Gastroesophageal sphincter (tissue), 4 donors: ENCODE measurements around the gene PEMT. TPM values are rescaled to one million over a fixed set of nuclear protein-coding genes. Genes with fewer than 3 reads are reported as not detected.

ENCODE experiments used
- ATAC-seq: fragments of 150-250 bp; one replicate; pipeline ENCODE4 v1.9.1; 2016; ENCODE audit warnings: mild to moderate bottlenecking, moderate library complexity
- H3K27ac ChIP-seq, 4 donors: fragments of 200-600 bp; sonication (generic) in 3 of 4; 1 replicate in 3 of 4; 2 replicates in 1 of 4; pipeline ENCODE4 v1.5.1; 2016 to 2019
- H3K27me3 ChIP-seq: fragments of 200-600 bp; sonication (generic); one replicate; pipeline ENCODE4 v1.5.1; 2019
- H3K36me3 ChIP-seq, 2 donors: fragments of 200-600 bp; sonication (generic); one replicate each; pipeline ENCODE4 v1.5.1; 2019; ENCODE audit warnings: control low read depth in 1 of 2
- H3K4me1 ChIP-seq, 3 donors: fragments of 200-600 bp; sonication (generic); 1 replicate in 2 of 3; 2 replicates in 1 of 3; pipeline ENCODE4 v1.5.1; 2016 to 2019; ENCODE audit warnings: control low read depth in 2 of 3
- H3K4me3 ChIP-seq, 2 donors: fragments of 200-600 bp; sonication (generic); one replicate each; pipeline ENCODE4 v1.5.1; 2019; ENCODE audit warnings: mild to moderate bottlenecking in 1 of 2, moderate library complexity in 1 of 2
- H3K9me3 ChIP-seq, 3 donors: fragments of 200-600 bp; sonication (generic); one replicate each; pipeline ENCODE4 v1.5.1; 2017 to 2019; ENCODE audit warnings: control low read depth in 2 of 3
- EP300 ChIP-seq: sonication (generic); formaldehyde crosslinking; IDR thresholded peaks from one replicate; pipeline ENCODE4 v1.6.1; 2017; ENCODE audit warnings: antibody characterized with exemption, mild to moderate bottlenecking
- POLR2A ChIP-seq, 2 donors: fragments of 450-650 bp; IDR thresholded peaks; one replicate each; pipeline ENCODE4 v1.6.1; 2017; ENCODE audit warnings: antibody characterized with exemption in 2 of 2, mild to moderate bottlenecking in 2 of 2, moderate library complexity in 1 of 2
- POLR2AphosphoS5 ChIP-seq: sonication (generic); formaldehyde crosslinking; IDR thresholded peaks from one replicate; pipeline ENCODE4 v1.6.1; 2017; ENCODE audit warnings: antibody characterized with exemption
- WGBS, 2 donors: methylation state at CpG; one replicate each; pipeline ENCODE4 v1.1.5; 2018; ENCODE audit warnings: low coverage in 1 of 2; 5-methylcytosine and 5-hydroxymethylcytosine counted together
- total RNA-seq, 4 donors: library from RNA; depleted of rRNA; stranded (reverse); fragments of >200 nt; gene quantifications; one replicate each; pipeline ENCODE4 v1.1.0, GENCODE V29; 2016
- TF ChIP-seq, protein P1 (sequence below), 4 experiments: fragments of 200-600 bp in 2 of 4; fragments of 450-650 bp in 2 of 4; sonication (generic) in 1 of 4; IDR thresholded peaks; one replicate each; pipeline ENCODE4 v1.5.1; 2017 to 2019; ENCODE audit warnings: antibody characterized with exemption in 4 of 4, mild to moderate bottlenecking in 2 of 4, moderate library complexity in 2 of 4

Gene PEMT
- total RNA-seq, 4 donors from 2014 or later, result 8.6 to 20.7 (median 17.5) TPM

- TF ChIP-seq POLR2A (IDR thresholded peaks at IDR 0.05), result no peak
- no peak for TF ChIP-seq EP300
- TF ChIP-seq, protein P1, sequence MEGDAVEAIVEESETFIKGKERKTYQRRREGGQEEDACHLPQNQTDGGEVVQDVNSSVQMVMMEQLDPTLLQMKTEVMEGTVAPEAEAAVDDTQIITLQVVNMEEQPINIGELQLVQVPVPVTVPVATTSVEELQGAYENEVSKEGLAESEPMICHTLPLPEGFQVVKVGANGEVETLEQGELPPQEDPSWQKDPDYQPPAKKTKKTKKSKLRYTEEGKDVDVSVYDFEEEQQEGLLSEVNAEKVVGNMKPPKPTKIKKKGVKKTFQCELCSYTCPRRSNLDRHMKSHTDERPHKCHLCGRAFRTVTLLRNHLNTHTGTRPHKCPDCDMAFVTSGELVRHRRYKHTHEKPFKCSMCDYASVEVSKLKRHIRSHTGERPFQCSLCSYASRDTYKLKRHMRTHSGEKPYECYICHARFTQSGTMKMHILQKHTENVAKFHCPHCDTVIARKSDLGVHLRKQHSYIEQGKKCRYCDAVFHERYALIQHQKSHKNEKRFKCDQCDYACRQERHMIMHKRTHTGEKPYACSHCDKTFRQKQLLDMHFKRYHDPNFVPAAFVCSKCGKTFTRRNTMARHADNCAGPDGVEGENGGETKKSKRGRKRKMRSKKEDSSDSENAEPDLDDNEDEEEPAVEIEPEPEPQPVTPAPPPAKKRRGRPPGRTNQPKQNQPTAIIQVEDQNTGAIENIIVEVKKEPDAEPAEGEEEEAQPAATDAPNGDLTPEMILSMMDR (IDR thresholded peaks at IDR 0.05), result no peak
- TF ChIP-seq POLR2AphosphoS5, result no peak
- ATAC-seq, result peak; percentile 39
- H3K27ac ChIP-seq, result no peak overlapping the region
- H3K4me3 ChIP-seq, result no peak overlapping the region
- H3K36me3 ChIP-seq, result peaks cover 0 to 11% of the 10 kb centered on the region in 2 donors
- H3K9me3 ChIP-seq, result no peaks in the 10 kb centered on the region
- no peaks in the 10 kb centered on the region for H3K27me3 ChIP-seq
- WGBS, 2 donors, result 68 to 88% methylated on average over 3 to 4 of the region's 21 CpGs
- H3K4me1 ChIP-seq, result no peaks in the 10 kb centered on the region
Observed at GRCh38 chr17:17514993-17515933, 76.2 kb downstream of the PEMT start.

- H3K27ac ChIP-seq, result no peak overlapping the region
- no peak for ATAC-seq
- H3K9me3 ChIP-seq, result no peaks in the 10 kb centered on the region
- H3K4me3 ChIP-seq, result no peak overlapping the region
- H3K27me3 ChIP-seq, result no peaks in the 10 kb centered on the region
- TF ChIP-seq POLR2AphosphoS5, result no peak
- TF ChIP-seq POLR2A (IDR thresholded peaks at IDR 0.05), result no peak
- TF ChIP-seq, protein P1 (IDR thresholded peaks at IDR 0.05), result no peak
- no peak for TF ChIP-seq EP300
- peaks cover 0 to 4% of the 10 kb centered on the region in 2 donors for H3K36me3 ChIP-seq
- H3K4me1 ChIP-seq, result no peaks in the 10 kb centered on the region
- 70% methylated on average over 2 of the region's 16 CpGs; no CpG with 5 or more reads in 1 of the 2 donors for WGBS, 2 donors
Observed at GRCh38 chr17:17514361-17514992, 77.0 kb downstream of the PEMT start.

- peaks cover 0 to 2% of the 10 kb centered on the region in 2 donors for H3K36me3 ChIP-seq
- no peak for ATAC-seq
- H3K27ac ChIP-seq, result no peak overlapping the region
- H3K27me3 ChIP-seq, result no peaks in the 10 kb centered on the region
- no peak for TF ChIP-seq EP300
- TF ChIP-seq, protein P1 (IDR thresholded peaks at IDR 0.05), result no peak
- no peak for TF ChIP-seq POLR2A (IDR thresholded peaks at IDR 0.05)
- no peak for TF ChIP-seq POLR2AphosphoS5
- no peak overlapping the region for H3K4me3 ChIP-seq
- 91 to 100% methylated on average over 4 to 7 of the region's 7 CpGs for WGBS, 2 donors
- H3K9me3 ChIP-seq, result no peaks in the 10 kb centered on the region
- no peaks in the 10 kb centered on the region for H3K4me1 ChIP-seq
Observed at GRCh38 chr17:17513626-17514025, 77.9 kb downstream of the PEMT start.

GRCh38 chr17:17512866-17513265 lies 78.6 kb downstream of the PEMT start:
- 86 to 96% methylated on average over 1 to 3 of the region's 5 CpGs for WGBS, 2 donors
- Histone ChIP-seq H3K27me3 (no peaks in the 10 kb centered on the region), H3K36me3 (peaks cover 0 to 3% of the 10 kb centered on the region in 2 donors), H3K9me3 (no peaks in the 10 kb centered on the region), H3K27ac (no peak overlapping the region), H3K4me3 (no peak overlapping the region), H3K4me1 (no peaks in the 10 kb centered on the region)
- ATAC-seq, result no peak
- TF ChIP-seq POLR2A (IDR thresholded peaks at IDR 0.05) (no peak), POLR2AphosphoS5 (no peak)
